Neural progenitor cell (in vitro differentiated cells): ENCODE data around the gene CEP164.
"Not testable (repeated sequence)": the region's sequence is repeated elsewhere in the genome, so short reads cannot be mapped to it uniquely, and the experiment has no call there.

Experiments used
- EZH2 ChIP-seq: fragments of 200-600 bp; sonication (generic); IDR thresholded peaks from 2 replicates; pipeline ENCODE4 v1.6.1; 2017; ENCODE audit warnings: antibody characterized with exemption, mild to moderate bottlenecking, moderate library complexity
- EZH2phosphoT487 ChIP-seq: fragments of 200-600 bp; sonication (generic); IDR thresholded peaks from 2 replicates; pipeline ENCODE4 v1.6.1; 2017; ENCODE audit warnings: antibody characterized with exemption
- TF ChIP-seq, protein P1 (sequence below): fragments of 200-600 bp; sonication (generic); IDR thresholded peaks from 2 replicates; pipeline ENCODE4 v1.5.1; 2017; ENCODE audit warnings: antibody characterized with exemption, mild to moderate bottlenecking

DNA sequence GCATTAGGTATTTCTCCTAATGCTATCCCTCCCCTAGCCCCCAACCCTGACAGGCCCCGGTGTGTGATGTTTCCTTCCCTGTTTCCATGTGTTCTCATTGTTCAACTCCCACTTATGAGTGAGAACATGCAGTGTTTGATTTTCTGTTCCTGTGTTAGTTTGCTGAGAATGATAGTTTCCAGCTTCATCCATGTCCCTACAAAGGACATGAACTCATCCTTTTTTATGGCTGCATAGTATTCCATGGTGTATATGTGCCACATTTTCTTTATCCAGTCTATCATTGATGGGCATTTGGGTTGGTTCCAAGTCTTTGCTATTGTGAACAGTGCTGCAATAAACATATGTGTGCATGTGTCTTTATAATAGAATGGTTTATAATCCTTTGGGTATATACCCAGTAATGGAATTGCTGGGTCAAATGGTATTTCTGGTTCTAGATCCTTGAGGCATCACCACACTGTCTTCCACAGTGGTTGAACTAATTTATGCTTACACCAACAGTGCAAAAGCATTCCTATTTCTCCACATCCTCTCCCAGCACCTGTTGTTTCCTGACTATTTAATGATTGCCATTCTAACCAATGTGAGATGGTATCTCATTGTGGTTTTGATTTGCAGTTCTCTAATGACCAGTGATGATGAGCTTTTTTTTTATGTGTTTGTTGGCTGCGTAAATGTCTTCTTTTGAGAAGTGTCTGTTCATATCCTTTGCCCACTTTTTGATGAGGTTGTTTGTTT lies 71.6 kb downstream of the CEP164 start:
- TF ChIP-seq, protein P1, sequence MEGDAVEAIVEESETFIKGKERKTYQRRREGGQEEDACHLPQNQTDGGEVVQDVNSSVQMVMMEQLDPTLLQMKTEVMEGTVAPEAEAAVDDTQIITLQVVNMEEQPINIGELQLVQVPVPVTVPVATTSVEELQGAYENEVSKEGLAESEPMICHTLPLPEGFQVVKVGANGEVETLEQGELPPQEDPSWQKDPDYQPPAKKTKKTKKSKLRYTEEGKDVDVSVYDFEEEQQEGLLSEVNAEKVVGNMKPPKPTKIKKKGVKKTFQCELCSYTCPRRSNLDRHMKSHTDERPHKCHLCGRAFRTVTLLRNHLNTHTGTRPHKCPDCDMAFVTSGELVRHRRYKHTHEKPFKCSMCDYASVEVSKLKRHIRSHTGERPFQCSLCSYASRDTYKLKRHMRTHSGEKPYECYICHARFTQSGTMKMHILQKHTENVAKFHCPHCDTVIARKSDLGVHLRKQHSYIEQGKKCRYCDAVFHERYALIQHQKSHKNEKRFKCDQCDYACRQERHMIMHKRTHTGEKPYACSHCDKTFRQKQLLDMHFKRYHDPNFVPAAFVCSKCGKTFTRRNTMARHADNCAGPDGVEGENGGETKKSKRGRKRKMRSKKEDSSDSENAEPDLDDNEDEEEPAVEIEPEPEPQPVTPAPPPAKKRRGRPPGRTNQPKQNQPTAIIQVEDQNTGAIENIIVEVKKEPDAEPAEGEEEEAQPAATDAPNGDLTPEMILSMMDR = not testable (repeated sequence)
- not testable (repeated sequence) for TF ChIP-seq EZH2, EZH2phosphoT487
